PC-3 (cell line): ENCODE data around the gene TPST1.

Source experiments
- CTCF ChIP-seq: fragments of 300-600 bp; sonication (generic); conservative IDR thresholded peaks from 2 replicates; pipeline ENCODE4 v1.5.1; 2017; ENCODE audit warnings: antibody characterized with exemption, low read depth, mild to moderate bottlenecking, low read length
- EZH2 ChIP-seq: fragments of 300-600 bp; sonication (generic); IDR thresholded peaks from one replicate; pipeline ENCODE4 v1.6.1; 2017; ENCODE audit warnings: antibody characterized with exemption, mild to moderate bottlenecking, low read length; ENCODE audit not compliant: unreplicated experiment

GRCh38 chr7:66323114-66323796, 118.1 kb downstream of the TPST1 start:
- no peak for TF ChIP-seq CTCF
- no peak for TF ChIP-seq EZH2
